Measurements from ENCODE around the gene TOM1L2. TPM values are rescaled to one million over a fixed set of nuclear protein-coding genes. Genes with fewer than 3 reads are reported as not detected.

The TOM1L2 gene
- total and polyA plus RNA-seq, 2 donors from 2014 or later = 28.2 to 59.4 TPM

DNA sequence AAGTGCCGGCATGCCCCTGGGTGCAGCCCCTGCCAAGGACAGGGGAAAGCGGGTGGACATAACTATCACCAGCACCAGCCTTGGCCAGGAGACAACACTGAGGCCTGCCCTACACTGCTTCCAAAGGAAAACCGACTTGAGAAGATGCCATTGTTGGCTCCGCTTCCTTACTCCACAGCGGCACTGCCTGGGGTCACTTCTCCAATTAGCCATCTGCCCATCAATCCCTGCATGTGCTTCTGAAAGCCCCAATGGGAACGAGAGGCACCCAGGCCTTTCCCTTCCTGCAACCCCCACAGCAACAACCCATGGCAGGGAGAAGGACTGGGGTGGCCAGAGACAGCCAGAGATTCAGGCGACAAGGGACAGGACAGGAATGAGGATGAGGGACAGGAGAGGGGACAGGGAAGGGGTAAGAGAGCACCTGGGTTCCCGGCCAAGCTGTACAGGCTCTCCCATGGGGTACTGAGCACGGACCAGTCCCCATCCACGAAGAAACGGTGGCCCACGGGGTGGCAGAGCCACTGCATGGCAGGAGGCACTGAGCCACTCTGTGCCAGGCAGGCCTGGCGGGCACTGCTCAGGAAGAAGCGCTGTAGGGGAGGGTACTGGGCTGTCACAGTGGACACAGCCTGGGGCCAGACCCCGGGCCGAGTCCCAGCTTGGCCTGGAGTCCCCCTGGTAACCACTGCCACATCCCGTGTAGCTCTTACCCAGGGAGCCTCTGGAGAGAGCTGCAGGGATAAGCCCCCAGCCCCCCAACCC, 156.6 kb downstream of the TOM1L2 start:
- no peaks in the 10 kb centered on the region for H3K27me3 ChIP-seq (ENCODE audit: control insufficient read depth, insufficient read depth, low read length)
- H3K27ac ChIP-seq (ENCODE audit: low read depth in 2 of 2, low read length in 2 of 2) = no peak overlapping the region
- no peak for FAIRE-seq
- no peak for TF ChIP-seq CTCF (IDR thresholded peaks at IDR 0.05; ENCODE audit: borderline replicate concordance, extremely low read depth, insufficient read depth)
- peaks cover 2 to 21% (median 6%) of the 10 kb centered on the region in 3 donors for H3K4me1 ChIP-seq (ENCODE audit: control insufficient read depth in 2 of 3, insufficient read depth in 2 of 3, low read depth in 1 of 3, low read length in 3 of 3)
- no peak for DNase-seq
- intact Hi-C loops (cut with DNase I) = no loop called here
- H3K4me3 ChIP-seq (ENCODE audit: low read length in 3 of 3) = no peak overlapping the region
- no peaks in the 10 kb centered on the region for H3K9me3 ChIP-seq (ENCODE audit: control insufficient read depth in 2 of 3, insufficient read depth in 1 of 3, low read length in 3 of 3)
- no peak overlapping the region for H3K9ac ChIP-seq (ENCODE audit: low read length in 3 of 3)
- H3K36me3 ChIP-seq (ENCODE audit: control insufficient read depth in 2 of 3, insufficient read depth in 3 of 3, low read length in 3 of 3) = peaks cover 0 to 32% (median 12%) of the 10 kb centered on the region in 3 donors

GRCh38 chr17:17815062-17815406, 157.2 kb downstream of the TOM1L2 start:
- no peak overlapping the region for H3K27ac ChIP-seq (ENCODE audit: low read depth in 2 of 2, low read length in 2 of 2)
- no peak for TF ChIP-seq CTCF (IDR thresholded peaks at IDR 0.05; ENCODE audit: borderline replicate concordance, extremely low read depth, insufficient read depth)
- peaks cover 0 to 32% (median 12%) of the 10 kb centered on the region in 3 donors for H3K36me3 ChIP-seq (ENCODE audit: control insufficient read depth in 2 of 3, insufficient read depth in 3 of 3, low read length in 3 of 3)
- H3K9ac ChIP-seq (ENCODE audit: low read length in 3 of 3) = no peak overlapping the region
- no peaks in the 10 kb centered on the region for H3K27me3 ChIP-seq (ENCODE audit: control insufficient read depth, insufficient read depth, low read length)
- intact Hi-C loops (cut with DNase I) = no loop called here
- FAIRE-seq (no peak), DNase-seq (no peak)
- H3K9me3 ChIP-seq (ENCODE audit: control insufficient read depth in 2 of 3, insufficient read depth in 1 of 3, low read length in 3 of 3) = no peaks in the 10 kb centered on the region
- peaks cover 2 to 15% (median 6%) of the 10 kb centered on the region in 3 donors for H3K4me1 ChIP-seq (ENCODE audit: control insufficient read depth in 2 of 3, insufficient read depth in 2 of 3, low read depth in 1 of 3, low read length in 3 of 3)
- H3K4me3 ChIP-seq (ENCODE audit: low read length in 3 of 3) = no peak overlapping the region

DNA sequence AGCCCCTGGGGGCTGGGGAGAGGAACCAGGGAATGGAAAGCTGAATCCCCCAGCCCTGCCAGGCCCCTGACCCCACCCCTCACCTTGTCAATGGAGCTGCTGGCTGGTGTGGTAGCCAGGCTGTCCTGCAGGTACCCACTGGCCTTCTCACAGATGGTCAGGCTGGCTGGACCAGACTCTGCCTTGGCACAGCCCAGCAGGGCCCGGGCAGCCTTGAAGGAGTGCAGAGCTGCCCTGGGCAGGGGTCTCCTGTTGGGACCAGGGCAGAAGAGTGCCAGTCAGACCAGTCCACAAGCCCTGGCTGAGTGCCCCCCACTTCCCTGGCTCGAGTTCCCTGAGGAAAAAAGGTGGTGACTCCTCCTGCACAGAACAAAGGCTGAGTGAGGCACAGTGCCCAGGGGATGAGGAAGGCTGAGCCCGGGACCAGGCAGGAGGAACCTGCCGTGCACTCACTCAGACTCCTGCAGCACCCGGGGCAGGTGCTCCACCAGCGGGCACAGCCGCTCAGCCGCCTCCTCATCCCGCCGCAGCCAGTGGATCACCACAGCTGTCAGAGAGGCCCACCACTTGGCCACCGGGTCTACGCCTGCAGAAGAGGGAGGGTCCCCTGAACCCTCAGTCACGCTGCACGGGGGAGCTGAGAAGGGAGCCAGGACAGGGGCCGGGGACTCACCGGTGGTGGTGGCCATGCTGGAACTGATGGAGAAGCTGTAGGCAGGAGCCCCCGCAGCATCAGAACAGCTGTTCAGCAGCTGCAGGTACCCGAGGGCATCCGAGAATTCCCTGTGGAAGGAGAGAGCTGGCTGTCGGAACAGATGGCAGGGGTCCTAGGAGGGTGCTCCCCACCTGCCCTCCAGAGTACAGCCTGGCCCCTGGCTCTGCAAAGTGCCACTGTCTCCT, 157.8 kb downstream of the TOM1L2 start:
- intact Hi-C loops (cut with DNase I) = loop anchor here (5.0 kb wide), 1 partner anchor 48 kb away; no protein-coding TSS in a partner anchor
- Histone ChIP-seq H3K4me3 (ENCODE audit: low read length in 3 of 3) (no peak overlapping the region), H3K27ac (ENCODE audit: low read depth in 2 of 2, low read length in 2 of 2) (no peak overlapping the region), H3K36me3 (ENCODE audit: control insufficient read depth in 2 of 3, insufficient read depth in 3 of 3, low read length in 3 of 3) (peaks cover 0 to 32% (median 12%) of the 10 kb centered on the region in 3 donors), H3K9me3 (ENCODE audit: control insufficient read depth in 2 of 3, insufficient read depth in 1 of 3, low read length in 3 of 3) (no peaks in the 10 kb centered on the region), H3K4me1 (ENCODE audit: control insufficient read depth in 2 of 3, insufficient read depth in 2 of 3, low read depth in 1 of 3, low read length in 3 of 3) (peaks cover 2 to 12% (median 6%) of the 10 kb centered on the region in 3 donors), H3K9ac (ENCODE audit: low read length in 3 of 3) (no peak overlapping the region), H3K27me3 (ENCODE audit: control insufficient read depth, insufficient read depth, low read length) (no peaks in the 10 kb centered on the region)
- FAIRE-seq = no peak
- DNase-seq = peak in 1 of 5 donors; percentile 55
- TF ChIP-seq CTCF (IDR thresholded peaks at IDR 0.05; ENCODE audit: borderline replicate concordance, extremely low read depth, insufficient read depth) = no peak

Data from kidney (tissue), 14 donors.